HG02571 (cell line): ENCODE measurements around the gene SEC24D.
"Not testable (repeated sequence)": the region's sequence is repeated elsewhere in the genome, so short reads cannot be mapped to it uniquely, and the experiment has no call there.

ENCODE experiments used
- ATAC-seq: cut with Tn5 transposase; IDR thresholded peaks from one replicate; pipeline ENCODE4 v1.9.1; 2021; ENCODE audit warnings: mild to moderate bottlenecking, moderate library complexity; ENCODE audit not compliant: unreplicated experiment

SEC24D gene

GRCh38 chr4:118811832-118812231 is 24.1 kb downstream of the SEC24D start:
- no peak for ATAC-seq

GRCh38 chr4:118810991-118811764 is 24.7 kb downstream of the SEC24D start:
- ATAC-seq = no peak

- no peak for ATAC-seq
Observed at GRCh38 chr4:118807659-118808058, 28.3 kb downstream of the SEC24D start.

GRCh38 chr4:118803253-118803652 is 32.7 kb downstream of the SEC24D start:
- ATAC-seq = no peak

- ATAC-seq = no peak
Observed at GRCh38 chr4:118801895-118802575, 33.9 kb downstream of the SEC24D start.

- no peak for ATAC-seq
Observed at GRCh38 chr4:118799231-118799942, 36.5 kb downstream of the SEC24D start.

GRCh38 chr4:118798658-118799057 is 37.3 kb downstream of the SEC24D start:
- no peak for ATAC-seq

GRCh38 chr4:118797558-118798142 is 38.3 kb downstream of the SEC24D start:
- ATAC-seq = no peak

- not testable (repeated sequence) for ATAC-seq
Observed at GRCh38 chr4:118791690-118792446, 44.1 kb downstream of the SEC24D start.

GRCh38 chr4:118790544-118790943 is 45.4 kb downstream of the SEC24D start:
- no peak for ATAC-seq

- no peak for ATAC-seq
Observed at GRCh38 chr4:118788911-118789310, 47.0 kb downstream of the SEC24D start.

GRCh38 chr4:118787844-118788380 is 48.0 kb downstream of the SEC24D start:
- ATAC-seq = no peak

- no peak for ATAC-seq
Observed at GRCh38 chr4:118784776-118785175, 51.1 kb downstream of the SEC24D start.

GRCh38 chr4:118783887-118784286 is 52.0 kb downstream of the SEC24D start:
- no peak for ATAC-seq

- ATAC-seq = not testable (repeated sequence)
Observed at GRCh38 chr4:118782886-118783285, 53.0 kb downstream of the SEC24D start.

GRCh38 chr4:118777649-118778048 is 58.3 kb downstream of the SEC24D start:
- not testable (repeated sequence) for ATAC-seq

GRCh38 chr4:118776955-118777640 is 58.8 kb downstream of the SEC24D start:
- not testable (repeated sequence) for ATAC-seq

- ATAC-seq = no peak
Observed at GRCh38 chr4:118776157-118776954, 59.6 kb downstream of the SEC24D start.

GRCh38 chr4:118775405-118775804 is 60.5 kb downstream of the SEC24D start:
- ATAC-seq = no peak
